ENCODE results near the gene DMRTC2. TPM values are rescaled to one million over a fixed set of nuclear protein-coding genes. Genes with fewer than 3 reads are reported as not detected.

The DMRTC2 gene
- total and polyA plus RNA-seq, 9 of the 15 experiments (the other 6 are each of a cell fraction or from before 2014, with no cell fraction given): 0.03 TPM; not detected in 8

GRCh38 chr19:41882568-41883462 lies 38.0 kb downstream of the DMRTC2 start, which contains the start of gene ARHGEF1 (continued):
- TF ChIP-seq TFAP4 (CRISPR knock-in tag; IDR thresholded peaks at IDR 0.05; ENCODE audit: borderline replicate concordance) (0 out of 2 replicates have a peak, but pooled peaks have one; percentile 30), RFX1 (IDR thresholded peaks at IDR 0.05) (no peak), ZNF395 (CRISPR knock-in tag; IDR thresholded peaks at IDR 0.05) (0 out of 2 replicates have a peak, but pooled peaks have one; percentile 29), SIX5 (IDR thresholded peaks at IDR 0.05; ENCODE audit: borderline replicate concordance in 1 of 2, insufficient read depth in 1 of 2, low read depth in 1 of 2, low read length in 2 of 2) (no peak), CEBPZ (IDR thresholded peaks at IDR 0.05; ENCODE audit: borderline replicate concordance, low read depth, low read length) (no peak), ZNF217 (CRISPR knock-in tag; IDR thresholded peaks at IDR 0.05) (no peak), ELF2 (CRISPR knock-in tag; IDR thresholded peaks at IDR 0.05) (peak; percentile 50; the same call in 1 of the 2 replicates), KDM5B (IDR thresholded peaks at IDR 0.05; ENCODE audit: insufficient replicate concordance, low read depth, low read length) (peak; percentile 51), PCBP1 (IDR thresholded peaks at IDR 0.05; ENCODE audit: low read depth, low read length, poor library complexity, severe bottlenecking) (peak; percentile 55), CHD4 (IDR thresholded peaks at IDR 0.05; ENCODE audit: insufficient read depth, insufficient replicate concordance, low read depth, low read length, poor library complexity, severe bottlenecking) (no peak), PML (IDR thresholded peaks at IDR 0.05; ENCODE audit: low read length) (peak; percentile 3; the same call in 1 of the 2 replicates), ETV1 (tag; conservative IDR thresholded peaks at IDR 0.05; ENCODE audit: low read depth) (peak; percentile 15; the same call in 1 of the 2 replicates), KDM1A (IDR thresholded peaks at IDR 0.05) (no peak), ZNF398 (CRISPR knock-in tag; IDR thresholded peaks at IDR 0.05) (no peak), MXI1 (IDR thresholded peaks at IDR 0.05; ENCODE audit: low read depth, low read length) (no peak)
- TF ChIP-seq, protein P1, sequence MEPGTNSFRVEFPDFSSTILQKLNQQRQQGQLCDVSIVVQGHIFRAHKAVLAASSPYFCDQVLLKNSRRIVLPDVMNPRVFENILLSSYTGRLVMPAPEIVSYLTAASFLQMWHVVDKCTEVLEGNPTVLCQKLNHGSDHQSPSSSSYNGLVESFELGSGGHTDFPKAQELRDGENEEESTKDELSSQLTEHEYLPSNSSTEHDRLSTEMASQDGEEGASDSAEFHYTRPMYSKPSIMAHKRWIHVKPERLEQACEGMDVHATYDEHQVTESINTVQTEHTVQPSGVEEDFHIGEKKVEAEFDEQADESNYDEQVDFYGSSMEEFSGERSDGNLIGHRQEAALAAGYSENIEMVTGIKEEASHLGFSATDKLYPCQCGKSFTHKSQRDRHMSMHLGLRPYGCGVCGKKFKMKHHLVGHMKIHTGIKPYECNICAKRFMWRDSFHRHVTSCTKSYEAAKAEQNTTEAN (CRISPR knock-in tag; IDR thresholded peaks at IDR 0.05): no peak
